GM06990 (cell line): Measurements from ENCODE around the gene FAM219A.
"Not testable (repeated sequence)": the region's sequence is repeated elsewhere in the genome, so short reads cannot be mapped to it uniquely, and the experiment has no call there.

ENCODE experiments used
- DNase-seq: peaks from one replicate; pipeline ENCODE4 v3.0.0-alpha.2; 2011; ENCODE audit not compliant: insufficient read length; ENCODE audit errors: extremely low read depth
- H3K27me3 ChIP-seq: replicated peaks from 2 replicates; pipeline ENCODE4 v1.6.0; 2011; ENCODE audit warnings: low read length; ENCODE audit not compliant: control insufficient read depth, insufficient read depth
- H3K36me3 ChIP-seq: 2 replicates; pipeline ENCODE4 v1.5.1; 2011; ENCODE audit warnings: low read length; ENCODE audit not compliant: control insufficient read depth, insufficient read depth
- H3K4me3 ChIP-seq: replicated peaks from 2 replicates; pipeline ENCODE4 v1.5.1; 2011; ENCODE audit warnings: low read depth, mild to moderate bottlenecking, control low read depth, low read length
- CTCF ChIP-seq: IDR thresholded peaks from 2 replicates; pipeline ENCODE4 v1.5.1; 2011; ENCODE audit warnings: low read length, control low read depth, mild to moderate bottlenecking, inconsistent platforms; ENCODE audit not compliant: insufficient read depth, poor library complexity, severe bottlenecking

FAM219A gene

GRCh38 chr9:34366365-34366764 lies 92.0 kb downstream of the FAM219A start:
- no peak for DNase-seq
- no peak for TF ChIP-seq CTCF
- Histone ChIP-seq H3K4me3 (no peak overlapping the region), H3K27me3 (no peaks in the 10 kb centered on the region), H3K36me3 (no peaks in the 10 kb centered on the region)

GRCh38 chr9:34365282-34365681 lies 93.1 kb downstream of the FAM219A start:
- Histone ChIP-seq H3K27me3 (no peaks in the 10 kb centered on the region), H3K36me3 (no peaks in the 10 kb centered on the region), H3K4me3 (no peak overlapping the region)
- DNase-seq, result no peak
- no peak for TF ChIP-seq CTCF

- no peak for DNase-seq
- Histone ChIP-seq H3K36me3 (no peaks in the 10 kb centered on the region), H3K27me3 (no peaks in the 10 kb centered on the region), H3K4me3 (no peak overlapping the region)
- no peak for TF ChIP-seq CTCF
Observed at GRCh38 chr9:34363619-34364351, 94.6 kb downstream of the FAM219A start.

GRCh38 chr9:34362614-34363214 lies 95.7 kb downstream of the FAM219A start:
- Histone ChIP-seq H3K27me3 (no peaks in the 10 kb centered on the region), H3K4me3 (no peak overlapping the region), H3K36me3 (no peaks in the 10 kb centered on the region)
- TF ChIP-seq CTCF, result no peak
- no peak for DNase-seq

GRCh38 chr9:34352957-34353356 lies 105.4 kb downstream of the FAM219A start:
- DNase-seq, H3K36me3 ChIP-seq, H3K27me3 ChIP-seq, H3K4me3 ChIP-seq: not testable (repeated sequence)

GRCh38 chr9:34352122-34352652 lies 106.2 kb downstream of the FAM219A start:
- H3K36me3 ChIP-seq, H3K4me3 ChIP-seq, H3K27me3 ChIP-seq, DNase-seq: not testable (repeated sequence)
